ENCODE data around the gene SYT4.

- TF ChIP-seq CTCF (IDR thresholded peaks at IDR 0.05) (no peak), POLR2A (IDR thresholded peaks at IDR 0.05) (no peak)
Observed at GRCh38 chr18:43220691-43221090, 56.6 kb downstream of the SYT4 start.
